Common myeloid progenitor, CD34-positive (primary cell): ENCODE results near the gene INSIG1.

ENCODE experiments used
- CTCF ChIA-PET: fragments of 350-600 bp; sonication (Branson Sonifier 250); formaldehyde crosslinking; loops from one replicate; lab custom pipeline; 2021; ENCODE audit warnings: antibody characterized with exemption; lab: Charles Lee
- POLR2A ChIA-PET: fragments of 350-600 bp; sonication (Branson Sonifier 250); formaldehyde crosslinking; loops from one replicate; lab custom pipeline; 2021; ENCODE audit warnings: antibody characterized with exemption; lab: Charles Lee
- DNase-seq, 3 donors: peaks; one replicate each; pipeline versions ENCODE4 v3.0.0 to v3.0.0-alpha.2; 2013
- H3K27ac ChIP-seq, 2 experiments: 1 replicate in 1 of 2; 2 replicates in 1 of 2; pipeline ENCODE4 v1.7.0; 2013; ENCODE audit warnings: inconsistent platforms in 2 of 2, low read length in 2 of 2, mild to moderate bottlenecking in 2 of 2, low read depth in 1 of 2, moderate library complexity in 1 of 2; ENCODE audit not compliant: severe bottlenecking in 2 of 2, insufficient read depth in 1 of 2, poor library complexity in 1 of 2
- H3K27me3 ChIP-seq, 5 experiments: replicated peaks in 2 of 5; 1 replicate in 3 of 5; 2 replicates in 2 of 5; pipeline versions ENCODE4 v1.6.1 to v1.7.0; 2013; ENCODE audit warnings: low read length in 4 of 5, mild to moderate bottlenecking in 2 of 5, moderate library complexity in 2 of 5, inconsistent platforms in 1 of 5; ENCODE audit not compliant: insufficient read depth in 5 of 5, control insufficient read depth in 4 of 5
- H3K36me3 ChIP-seq, 4 experiments: 1 replicate in 2 of 4; 2 replicates in 2 of 4; pipeline versions ENCODE4 v1.6.1 to v1.7.0; 2013; ENCODE audit warnings: low read length in 3 of 4, control low read depth in 1 of 4, mild to moderate bottlenecking in 1 of 4; ENCODE audit not compliant: control insufficient read depth in 4 of 4, insufficient read depth in 4 of 4
- H3K4me1 ChIP-seq, 4 experiments: 1 replicate in 3 of 4; 2 replicates in 1 of 4; pipeline versions ENCODE4 v1.6.1 to v1.7.1; 2013; ENCODE audit warnings: low read length in 3 of 4, mild to moderate bottlenecking in 3 of 4, control low read depth in 1 of 4, inconsistent platforms in 1 of 4, moderate library complexity in 1 of 4; ENCODE audit not compliant: control insufficient read depth in 4 of 4, insufficient read depth in 4 of 4; ENCODE audit errors: control extremely low read depth in 1 of 4
- H3K4me3 ChIP-seq, 7 experiments: 1 replicate in 4 of 7; 2 replicates in 3 of 7; pipeline versions ENCODE4 v1.5.1 to v1.7.0; 2013; ENCODE audit warnings: mild to moderate bottlenecking in 7 of 7, low read length in 6 of 7, moderate library complexity in 6 of 7, inconsistent platforms in 2 of 7, low read depth in 2 of 7, control low read depth in 1 of 7; ENCODE audit not compliant: insufficient read depth in 4 of 7, control insufficient read depth in 1 of 7; ENCODE audit errors: extremely low read depth in 1 of 7
- H3K9me3 ChIP-seq, 5 experiments: 1 replicate in 4 of 5; 2 replicates in 1 of 5; pipeline versions ENCODE4 v1.6.1 to v1.7.1; 2013; ENCODE audit warnings: low read length in 4 of 5, mild to moderate bottlenecking in 2 of 5, inconsistent platforms in 1 of 5, low read depth in 1 of 5, moderate library complexity in 1 of 5; ENCODE audit not compliant: control insufficient read depth in 4 of 5, insufficient read depth in 2 of 5; ENCODE audit errors: control extremely low read depth in 1 of 5
- WGBS: methylation state at CpG from one replicate; pipeline ENCODE4 v1.1.5; 2013; ENCODE audit not compliant: insufficient coverage; 5-methylcytosine and 5-hydroxymethylcytosine counted together

Gene INSIG1

GRCh38 chr7:155333346-155334234, 35.9 kb downstream of the INSIG1 start:
- CTCF ChIA-PET = interaction anchor here (1.3 kb wide), 1 partner anchor 143 kb away, joined by 3 read pairs; no protein-coding TSS in a partner anchor
- POLR2A ChIA-PET = interaction anchor here (0.6 kb wide), 1 partner anchor 91 kb away, joined by 3 read pairs; no protein-coding TSS in a partner anchor
- WGBS = 95% methylated on average over 20 of the region's 23 CpGs

GRCh38 chr7:155336812-155337602, 39.3 kb downstream of the INSIG1 start:
- H3K4me1 ChIP-seq = peaks cover 0 to 11% (median 10%) of the 10 kb centered on the region in 4 experiments
- DNase-seq = no peak
- no peak overlapping the region for H3K27ac ChIP-seq
- H3K36me3 ChIP-seq = no peaks in the 10 kb centered on the region
- no peaks in the 10 kb centered on the region for H3K9me3 ChIP-seq
- ChIA-PET POLR2A (no interaction called here), CTCF (no interaction called here)
- 94% methylated on average over 13 of the region's 21 CpGs for WGBS
- no peak overlapping the region for H3K4me3 ChIP-seq
- H3K27me3 ChIP-seq = peaks cover 0 to 25% (median 6%) of the 10 kb centered on the region in 5 experiments

More at GRCh38 chr7:155333346-155334234, 35.9 kb downstream of the INSIG1 start:
- Histone ChIP-seq H3K4me1 (peaks cover 0 to 4% (median 3%) of the 10 kb centered on the region in 4 experiments), H3K9me3 (no peaks in the 10 kb centered on the region), H3K36me3 (no peaks in the 10 kb centered on the region), H3K4me3 (no peak overlapping the region), H3K27me3 (peaks cover 0 to 23% (median 7%) of the 10 kb centered on the region in 5 experiments), H3K27ac (no peak overlapping the region)
- DNase-seq = no peak

GRCh38 chr7:155337946-155338631, 40.4 kb downstream of the INSIG1 start:
- no peak overlapping the region for H3K4me3 ChIP-seq
- 93% methylated on average over 37 of the region's 37 CpGs for WGBS
- peaks cover 0 to 22% (median 6%) of the 10 kb centered on the region in 5 experiments for H3K27me3 ChIP-seq
- CTCF ChIA-PET = no interaction called here
- no peaks in the 10 kb centered on the region for H3K9me3 ChIP-seq
- H3K36me3 ChIP-seq = no peaks in the 10 kb centered on the region
- H3K27ac ChIP-seq = no peak overlapping the region
- POLR2A ChIA-PET = no interaction called here
- H3K4me1 ChIP-seq = peaks cover 0 to 11% (median 10%) of the 10 kb centered on the region in 4 experiments
- DNase-seq = no peak

GRCh38 chr7:155338632-155339320, 41.1 kb downstream of the INSIG1 start:
- H3K36me3 ChIP-seq = no peaks in the 10 kb centered on the region
- peaks cover 0 to 28% (median 2%) of the 10 kb centered on the region in 5 experiments for H3K27me3 ChIP-seq
- POLR2A ChIA-PET = no interaction called here
- peak in 2 of 3 donors; percentile 67 to 71 for DNase-seq
- CTCF ChIA-PET = no interaction called here
- no peak overlapping the region for H3K4me3 ChIP-seq
- H3K4me1 ChIP-seq = peaks cover 0 to 11% (median 10%) of the 10 kb centered on the region in 4 experiments
- no peaks in the 10 kb centered on the region for H3K9me3 ChIP-seq
- no peak overlapping the region for H3K27ac ChIP-seq
- 74% methylated on average over 16 of the region's 25 CpGs for WGBS

DNA sequence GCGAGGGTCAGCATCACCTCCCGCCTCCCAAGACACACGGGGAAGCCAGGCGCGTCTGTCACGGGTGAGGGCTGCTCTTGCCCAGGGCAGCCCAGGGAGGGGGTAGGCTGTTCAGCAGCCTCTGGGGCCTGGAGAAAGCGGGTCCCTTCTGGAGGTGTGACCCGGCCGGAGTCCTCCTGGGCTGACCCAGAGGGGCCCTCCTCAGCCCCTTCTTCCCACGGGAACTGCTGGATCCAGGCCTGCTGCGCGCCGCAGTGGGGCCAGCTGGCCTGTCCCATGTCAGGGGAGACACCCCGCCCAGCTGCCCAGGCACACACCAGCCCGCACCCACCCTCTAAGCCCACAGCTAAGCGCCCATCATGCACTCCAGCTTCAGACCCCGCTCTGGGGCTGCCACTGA, 41.8 kb downstream of the INSIG1 start:
- 93% methylated on average over 16 of the region's 17 CpGs for WGBS
- DNase-seq = no peak
- CTCF ChIA-PET = no interaction called here
- no peaks in the 10 kb centered on the region for H3K9me3 ChIP-seq
- H3K36me3 ChIP-seq = no peaks in the 10 kb centered on the region
- H3K27ac ChIP-seq = no peak overlapping the region
- peaks cover 0 to 15% (median 13%) of the 10 kb centered on the region in 4 experiments for H3K4me1 ChIP-seq
- POLR2A ChIA-PET = no interaction called here
- H3K4me3 ChIP-seq = no peak overlapping the region
- peaks cover 0 to 25% (median 2%) of the 10 kb centered on the region in 5 experiments for H3K27me3 ChIP-seq

GRCh38 chr7:155340071-155340531, 42.4 kb downstream of the INSIG1 start:
- Histone ChIP-seq H3K4me1 (peaks cover 0 to 19% (median 18%) of the 10 kb centered on the region in 4 experiments), H3K9me3 (no peaks in the 10 kb centered on the region), H3K27ac (no peak overlapping the region), H3K36me3 (no peaks in the 10 kb centered on the region), H3K4me3 (no peak overlapping the region), H3K27me3 (peaks cover 0 to 21% (median 2%) of the 10 kb centered on the region in 5 experiments)
- DNase-seq = no peak
- WGBS = 93% methylated on average over 13 of the region's 14 CpGs
- ChIA-PET POLR2A (no interaction called here), CTCF (no interaction called here)
